Endothelial cell of umbilical vein (primary cell): Measurements from ENCODE around the gene AADACL4. TPM values are rescaled to one million over a fixed set of nuclear protein-coding genes. Genes with fewer than 3 reads are reported as not detected.

Source experiments
- BruUV-seq: library from RNA; stranded (reverse); fragments of 400-500 nt; replicated peaks from 2 replicates; lab custom pipeline; 2021; lab: Mats Ljungman, UMichigan
- CTCF ChIA-PET: fragments of 300-600, 350-600 bp; sonication (Branson Sonifier 250); formaldehyde crosslinking; loops from one replicate; lab custom pipeline; 2021; ENCODE audit warnings: antibody characterized with exemption, inconsistent platforms; lab: Charles Lee
- POLR2A ChIA-PET: fragments of 300-600, 350-600 bp; sonication (Branson Sonifier 250); formaldehyde crosslinking; loops from one replicate; lab custom pipeline; 2021; ENCODE audit warnings: antibody characterized with exemption, inconsistent platforms; lab: Charles Lee
- DNase-seq: peaks from one replicate; pipeline ENCODE4 v3.0.0-alpha.2; 2011; ENCODE audit warnings: low read depth, low spot score
- FAIRE-seq: peaks from 2 replicates; lab custom pipeline; 2011; peaks lifted over from hg19 to GRCh38; lab: Jason Lieb, UNC
- H2AFZ ChIP-seq: 2 replicates; pipeline ENCODE4 v1.6.0; 2012; ENCODE audit warnings: low read depth, low read length, control low read depth, inconsistent platforms
- H3K27ac ChIP-seq: 2 replicates; pipeline ENCODE4 v1.5.1; 2011; ENCODE audit warnings: low read depth, mild to moderate bottlenecking, control low read depth, low read length, moderate library complexity; ENCODE audit not compliant: insufficient read depth
- H3K27me3 ChIP-seq, 2 experiments: 2 replicates each; pipeline versions ENCODE4 v1.6.0 to v1.6.1; 2011; ENCODE audit warnings: low read length in 2 of 2, mixed read lengths in 1 of 2; ENCODE audit not compliant: control insufficient read depth in 2 of 2, insufficient read depth in 2 of 2
- H3K36me3 ChIP-seq, 2 experiments: 2 replicates in 1 of 2; 3 replicates in 1 of 2; pipeline ENCODE4 v1.5.1; 2011; ENCODE audit warnings: low read length in 2 of 2, mild to moderate bottlenecking in 1 of 2, moderate library complexity in 1 of 2; ENCODE audit not compliant: control insufficient read depth in 2 of 2, insufficient read depth in 2 of 2; ENCODE audit errors: extremely low read depth in 1 of 2
- H3K4me1 ChIP-seq: 3 replicates; pipeline ENCODE4 v1.5.1; 2011; ENCODE audit warnings: mild to moderate bottlenecking, low read length; ENCODE audit not compliant: control insufficient read depth, insufficient read depth; ENCODE audit errors: extremely low read depth
- H3K4me2 ChIP-seq: 2 replicates; pipeline ENCODE4 v1.6.1; 2011; ENCODE audit warnings: low read length, control low read depth, mixed read lengths; ENCODE audit not compliant: insufficient read depth
- H3K4me3 ChIP-seq, 3 experiments: fragments of 200-600 bp in 1 of 3; sonication (generic), shearing (Covaris generic) in 1 of 3; replicated peaks in 1 of 3; 2 replicates each; pipeline ENCODE4 v1.5.1; 2011 to 2016; ENCODE audit warnings: control low read depth in 3 of 3, low read length in 3 of 3, mild to moderate bottlenecking in 2 of 3, inconsistent platforms in 1 of 3, low read depth in 1 of 3, moderate library complexity in 1 of 3; ENCODE audit not compliant: insufficient read depth in 1 of 3
- H3K79me2 ChIP-seq: 2 replicates; pipeline ENCODE4 v1.6.0; 2012; ENCODE audit warnings: low read length, inconsistent platforms; ENCODE audit not compliant: control insufficient read depth, insufficient read depth
- H3K9ac ChIP-seq: replicated peaks from 2 replicates; pipeline ENCODE3; 2011; ENCODE audit warnings: low read length, control low read depth; ENCODE audit not compliant: insufficient read depth; ENCODE audit errors: extremely low read depth
- H3K9me1 ChIP-seq: replicated peaks from 3 replicates; pipeline ENCODE4 v1.6.0; 2011; ENCODE audit warnings: mild to moderate bottlenecking, low read length; ENCODE audit not compliant: control insufficient read depth, insufficient read depth; ENCODE audit errors: extremely low read depth
- H3K9me3 ChIP-seq: replicated peaks from 2 replicates; pipeline ENCODE4 v1.5.1; 2012; ENCODE audit warnings: low read length, inconsistent platforms; ENCODE audit not compliant: control insufficient read depth, insufficient read depth
- H4K20me1 ChIP-seq: replicated peaks from 2 replicates; pipeline ENCODE3; 2011; ENCODE audit warnings: mild to moderate bottlenecking, low read length; ENCODE audit not compliant: control insufficient read depth, insufficient read depth; ENCODE audit errors: extremely low read depth
- CTCF ChIP-seq, 2 donors: IDR thresholded peaks; 1 replicate in 1 of 2; 2 replicates in 1 of 2; pipeline ENCODE4 v1.5.1; 2011; ENCODE audit warnings: low read length in 2 of 2, mild to moderate bottlenecking in 2 of 2, moderate library complexity in 2 of 2, control low read depth in 1 of 2, inconsistent platforms in 1 of 2, low read depth in 1 of 2; ENCODE audit not compliant: insufficient read depth in 1 of 2; ENCODE audit errors: extremely low read depth in 1 of 2
- EZH2 ChIP-seq: IDR thresholded peaks from 2 replicates; pipeline ENCODE4 v1.6.1; 2012; ENCODE audit warnings: borderline replicate concordance, low read depth, mild to moderate bottlenecking, moderate library complexity, low read length, inconsistent platforms; ENCODE audit not compliant: severe bottlenecking
- FOS ChIP-seq: IDR thresholded peaks from 2 replicates; pipeline ENCODE4 v1.6.1; 2011; ENCODE audit warnings: mild to moderate bottlenecking, low read length, moderate library complexity, borderline replicate concordance; ENCODE audit not compliant: insufficient read depth
- GATA2 ChIP-seq: IDR thresholded peaks from 2 replicates; pipeline ENCODE4 v1.7.0; 2011; ENCODE audit warnings: low read depth, mild to moderate bottlenecking, moderate library complexity, mixed read lengths, low read length; ENCODE audit not compliant: insufficient read length, insufficient read depth
- JUN ChIP-seq: IDR thresholded peaks from 2 replicates; pipeline ENCODE4 v1.6.1; 2011; ENCODE audit warnings: borderline replicate concordance, low read depth; ENCODE audit not compliant: insufficient read length, insufficient read depth
- MAX ChIP-seq: IDR thresholded peaks from 2 replicates; pipeline ENCODE4 v1.6.1; 2011; ENCODE audit not compliant: insufficient read depth, insufficient read length
- MYC ChIP-seq: IDR thresholded peaks from one replicate; pipeline ENCODE4 v1.6.1; 2011; ENCODE audit warnings: mild to moderate bottlenecking, low read depth, low read length
- POLR2A ChIP-seq: IDR thresholded peaks from 2 replicates; pipeline ENCODE4 v1.6.1; 2012; ENCODE audit warnings: low read depth, mild to moderate bottlenecking, control low read depth, low read length
- POLR2AphosphoS5 ChIP-seq: IDR thresholded peaks from 2 replicates; pipeline ENCODE4 v1.6.1; 2012; ENCODE audit warnings: low read depth, mild to moderate bottlenecking, control low read depth, low read length, moderate library complexity; ENCODE audit not compliant: insufficient read depth
- dilution Hi-C: fragments of 300-500 bp; cut with MboI; formaldehyde crosslinking; loops from one replicate; pipeline ENCODE4 v1.15.0; 2019; ENCODE audit warnings: low sequenced_read_pairs; ENCODE audit not compliant: extremely low pct_ligation_motif_present
- intact Hi-C: fragments of 100-400 bp; cut with micrococcal nuclease; formaldehyde crosslinking; loops from one replicate; pipeline ENCODE4 v1.10.0; 2022
- polyA plus RNA-seq, 4 experiments: library from polyadenylated mRNA; depleted of rRNA in 3 of 4; stranded (reverse) in 3 of 4; unstranded in 1 of 4; fragments of >200 nt; gene quantifications; 2 replicates each; pipeline versions ENCODE4 v1.2.1 to v1.2.3, GENCODE V29; 2011 to 2012; ENCODE audit warnings: missing spikeins in 1 of 4
- total RNA-seq: library from RNA; stranded (reverse); gene quantifications from 2 replicates; pipeline ENCODE4 v1.2.3, GENCODE V29; 2021

The AADACL4 gene
- total and polyA plus RNA-seq, 2 donors (not counting 3 experiments of a cell fraction or from before 2014, with no cell fraction given), result not detected

- CTCF ChIA-PET, result interaction anchor here (1.0 to 1.1 kb wide), 2 partner anchors 32 to 313 kb away, joined by 3 to 5 read pairs; no protein-coding TSS in a partner anchor
- no peak overlapping the region for H3K27ac ChIP-seq
- H3K4me3 ChIP-seq, result no peak overlapping the region
- no peak for FAIRE-seq
- intact Hi-C loops (no loop called here), dilution Hi-C loops (no loop called here)
- no peaks in the 10 kb centered on the region for H3K36me3 ChIP-seq
- H3K4me1 ChIP-seq, result no peaks in the 10 kb centered on the region
- H3K4me2 ChIP-seq, result no peak overlapping the region
- H3K9me3 ChIP-seq, result no peaks in the 10 kb centered on the region
- H4K20me1 ChIP-seq, result no peaks in the 10 kb centered on the region
- H3K9ac ChIP-seq, result no peak overlapping the region
- TF ChIP-seq CTCF (IDR thresholded peaks at IDR 0.05; ENCODE audit: extremely low read depth in 1 of 2, insufficient read depth in 1 of 2, low read depth in 1 of 2, low read length in 2 of 2), result no peak
- no peak for TF ChIP-seq JUN
- no peak for TF ChIP-seq MYC
- TF ChIP-seq MAX, result no peak
- TF ChIP-seq GATA2, result no peak
- TF ChIP-seq EZH2, result no peak
- TF ChIP-seq POLR2A, result no peak
- TF ChIP-seq POLR2AphosphoS5, result no peak
- TF ChIP-seq FOS, result no peak
- H3K9me1 ChIP-seq, result no peaks in the 10 kb centered on the region
- peaks cover 0 to 2% of the 10 kb centered on the region in 2 experiments for H3K27me3 ChIP-seq
- H2AFZ ChIP-seq, result no peak overlapping the region
- POLR2A ChIA-PET, result no interaction called here
- no peaks in the 10 kb centered on the region for H3K79me2 ChIP-seq
- BruUV-seq, result no TSS peak
- no peak for DNase-seq
These were observed 16.6 kb upstream of the AADACL4 start for GRCh38 chr1:12627296-12627695.
